Pancreas (tissue), 10 donors: ENCODE measurements around the gene TYK2. TPM values are rescaled to one million over a fixed set of nuclear protein-coding genes. Genes with fewer than 3 reads are reported as not detected.
"Not testable (repeated sequence)": the region's sequence is repeated elsewhere in the genome, so short reads cannot be mapped to it uniquely, and the experiment has no call there.

Experiments
- ATAC-seq, 4 donors: fragments of 200-7000 bp; cut with Tn5 transposase; one replicate each; pipeline versions ENCODE4 v1.8.0 to v1.9.1; 2020; ENCODE audit warnings: mild to moderate bottlenecking in 4 of 4, moderate library complexity in 4 of 4
- DNase-seq, 6 donors: peaks; one replicate each; pipeline ENCODE4 v3.0.0-alpha.2; 2020
- FAIRE-seq: peaks from 2 replicates; lab custom pipeline; 2012; peaks lifted over from hg19 to GRCh38; lab: Jason Lieb, UNC
- H3K27ac ChIP-seq, 4 donors: fragments of 200-600 bp; sonication (generic); 1 replicate in 3 of 4; 2 replicates in 1 of 4; pipeline versions ENCODE4 v1.5.0 to v1.8.0; 2020
- H3K27me3 ChIP-seq, 4 donors: fragments of 200-600 bp; one replicate each; pipeline ENCODE4 v1.8.0; 2021
- H3K36me3 ChIP-seq, 3 donors: fragments of 200-600 bp; sonication (generic) in 1 of 3; one replicate each; pipeline versions ENCODE4 v1.5.0 to v1.8.0; 2020 to 2021
- H3K4me1 ChIP-seq, 3 donors: fragments of 200-600 bp; one replicate each; pipeline ENCODE4 v1.8.0; 2021
- H3K4me3 ChIP-seq, 4 donors: fragments of 200-600 bp; sonication (generic) in 2 of 4; one replicate each; pipeline versions ENCODE4 v1.5.0 to v1.8.0; 2020 to 2021
- H3K9me3 ChIP-seq, 4 donors: fragments of 200-600 bp; one replicate each; pipeline ENCODE4 v1.8.0; 2021
- CTCF ChIP-seq, 4 donors: fragments of 200-600 bp; sonication (generic) in 3 of 4; IDR thresholded peaks; one replicate each; pipeline versions ENCODE4 v1.5.0 to v1.8.0; 2021; ENCODE audit warnings: antibody characterized with exemption in 4 of 4
- WGBS, 2 donors: extraction: QIAGEN DNeasy Blood & Tissue Kit; methylation state at CpG; one replicate each; pipeline ENCODE4 v1.1.7; 2013; 5-methylcytosine and 5-hydroxymethylcytosine counted together
- intact Hi-C, 3 donors: fragments of 100-400 bp; cut with DNase I; formaldehyde crosslinking; loops; one replicate each; pipeline versions ENCODE4 v1.11.1 to v1.14.2; 2022
- polyA plus RNA-seq, 2 donors: library from polyadenylated mRNA; stranded (reverse); fragments of 200-250 nt; gene quantifications; one replicate each; pipeline ENCODE4 v1.2.3, GENCODE V29; 2013
- total RNA-seq, 6 donors: library from RNA; stranded (reverse); fragmentation: NEBNext Ultra II Directional in 4 of 6; extraction: Animal tissue kit (Norgen Biotek cat#: 25700) in 4 of 6; gene quantifications; one replicate each; pipeline versions ENCODE4 v1.2.1 to v1.2.4, GENCODE V29; 2021 to 2023
- donor health status: healthy with polysubstance abuse.
- donor health status: DM: no; HTN: no; CAD: no; lungs with moderate emphysema.
- donor health status: DM: no; HTN: no; CAD: no.
- donor health status: control.
- donor health status: control.
- donor health status: Bipolar disorder and iron deficiency.
- donor health status: DM: yes; HTN: yes; CAD: no.
- donor health status: DM: no; HTN: no; CAD: no.
- donor health status: DM: no; HTN: no; CAD: no.
- donor health status: DM: yes; HTN: yes; CAD: no.

TYK2 gene
- total and polyA plus RNA-seq, 8 donors, result 42.5 to 302 (median 57.6) TPM

- Histone ChIP-seq H3K9me3 (no peaks in the 10 kb centered on the region), H3K27me3 (no peaks in the 10 kb centered on the region), H3K4me1 (no peaks in the 10 kb centered on the region), H3K4me3 (no peak overlapping the region), H3K36me3 (peaks cover 4 to 29% (median 18%) of the 10 kb centered on the region in 3 donors), H3K27ac (no peak overlapping the region)
- TF ChIP-seq CTCF (IDR thresholded peaks at IDR 0.05), result no peak
- WGBS, 2 donors, result 96 to 97% methylated on average over 15 of the region's 15 CpGs
- intact Hi-C loops, result no loop called here
- FAIRE-seq (no peak), ATAC-seq (no peak), DNase-seq (no peak)
Observed at GRCh38 chr19:10368101-10368803, 12.1 kb downstream of the TYK2 start.

DNA sequence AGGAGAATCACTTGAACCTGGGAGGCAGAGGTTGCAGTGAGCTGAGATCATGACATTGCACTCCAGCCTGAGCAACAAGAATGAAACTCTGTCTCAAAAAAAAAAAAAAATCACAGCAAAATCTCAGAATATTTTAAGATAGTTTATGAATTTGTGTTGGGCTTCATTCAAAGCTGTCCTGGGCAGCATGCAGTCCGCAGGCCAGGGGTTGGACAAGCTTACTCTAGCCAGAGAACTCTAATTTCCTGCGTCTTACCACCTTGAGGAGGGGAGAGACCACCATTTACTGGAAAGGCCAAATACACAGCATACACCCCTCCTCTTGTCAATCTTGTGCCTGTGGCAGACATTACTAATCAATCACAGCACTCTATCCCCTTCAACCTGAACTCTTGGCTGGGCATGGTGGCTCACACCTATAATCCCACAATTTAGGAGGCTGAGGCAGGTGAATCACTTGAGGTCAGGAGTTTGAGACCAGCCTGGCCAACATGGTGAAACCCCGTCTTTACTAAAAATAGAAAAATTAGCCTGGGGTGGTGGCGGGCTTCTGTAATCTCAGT, 13.3 kb downstream of the TYK2 start:
- H3K27ac ChIP-seq, DNase-seq, H3K4me1 ChIP-seq, H3K9me3 ChIP-seq, H3K27me3 ChIP-seq, ATAC-seq, H3K4me3 ChIP-seq, FAIRE-seq, intact Hi-C loops: not testable (repeated sequence)
- peaks cover 4 to 32% (median 18%) of the 10 kb centered on the region in 3 donors for H3K36me3 ChIP-seq
- WGBS, 2 donors, result 95 to 99% methylated on average over 4 of the region's 4 CpGs

DNA sequence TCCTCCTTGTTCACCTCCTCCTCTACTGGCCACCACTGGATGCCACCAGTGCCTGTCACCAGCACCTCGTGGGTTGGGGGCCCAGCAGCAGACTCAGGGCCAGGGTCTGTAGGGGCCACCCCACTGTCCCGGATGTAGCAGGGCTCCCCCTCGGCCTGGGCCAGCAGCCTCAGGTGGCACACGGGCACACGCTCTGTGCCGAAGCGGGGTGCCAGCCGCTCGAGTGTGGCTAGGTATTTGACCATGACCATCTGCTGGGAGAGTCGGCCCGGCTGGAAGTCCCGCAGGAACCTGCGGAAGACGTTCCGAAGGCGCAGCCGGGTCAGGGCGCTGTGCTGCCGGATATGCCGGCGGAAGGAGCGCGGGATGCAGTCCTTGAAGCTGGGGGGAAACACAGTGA, 14.9 kb downstream of the TYK2 start:
- H3K27ac ChIP-seq, result no peak overlapping the region
- H3K27me3 ChIP-seq, result no peaks in the 10 kb centered on the region
- DNase-seq, result no peak
- H3K36me3 ChIP-seq, result peaks cover 4 to 36% (median 18%) of the 10 kb centered on the region in 3 donors
- no peak overlapping the region for H3K4me3 ChIP-seq
- 94 to 96% methylated on average over 23 of the region's 23 CpGs for WGBS, 2 donors
- no peaks in the 10 kb centered on the region for H3K4me1 ChIP-seq
- no peak for FAIRE-seq
- no peak for ATAC-seq
- intact Hi-C loops, result no loop called here
- TF ChIP-seq CTCF (IDR thresholded peaks at IDR 0.05), result no peak
- H3K9me3 ChIP-seq, result no peaks in the 10 kb centered on the region

DNA sequence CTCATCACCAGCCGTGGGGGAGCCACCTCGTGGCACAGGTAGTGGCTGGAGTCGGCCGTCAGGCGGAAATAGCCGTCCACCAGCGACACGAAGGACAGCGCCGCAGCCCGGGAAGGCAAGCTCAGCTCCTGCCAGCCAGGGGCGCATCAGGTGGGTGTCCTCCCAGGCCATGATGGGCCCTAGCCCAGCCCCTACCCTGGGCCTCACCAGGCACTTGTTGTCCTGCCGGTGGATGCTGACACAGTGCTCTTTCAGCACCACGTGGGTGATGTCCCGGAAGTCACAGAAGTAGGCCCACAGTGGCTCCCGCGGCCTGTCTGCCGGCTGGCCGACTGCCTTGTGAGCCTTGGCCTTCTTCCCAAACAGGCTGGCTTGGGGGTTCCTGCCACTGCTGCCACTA, 15.7 kb downstream of the TYK2 start:
- no peaks in the 10 kb centered on the region for H3K27me3 ChIP-seq
- FAIRE-seq, result no peak
- H3K9me3 ChIP-seq, result no peaks in the 10 kb centered on the region
- intact Hi-C loops, result no loop called here
- H3K4me3 ChIP-seq, result no peak overlapping the region
- 86 to 90% methylated on average over 17 to 19 of the region's 19 CpGs for WGBS, 2 donors
- no peaks in the 10 kb centered on the region for H3K4me1 ChIP-seq
- no peak overlapping the region for H3K27ac ChIP-seq
- peak in 1 of 6 donors; percentile 59 for DNase-seq
- peaks cover 4 to 36% (median 18%) of the 10 kb centered on the region in 3 donors for H3K36me3 ChIP-seq
- peak in 1 of 4 donors; percentile 8 for ATAC-seq
- no peak for TF ChIP-seq CTCF (IDR thresholded peaks at IDR 0.05)

- no peaks in the 10 kb centered on the region for H3K9me3 ChIP-seq
- no peak overlapping the region for H3K27ac ChIP-seq
- H3K36me3 ChIP-seq, result peaks cover 4 to 41% (median 18%) of the 10 kb centered on the region in 3 donors
- WGBS, 2 donors, result 91 to 96% methylated on average over 12 of the region's 12 CpGs
- H3K27me3 ChIP-seq, result no peaks in the 10 kb centered on the region
- H3K4me3 ChIP-seq, result no peak overlapping the region
- DNase-seq, result no peak
- no peak for FAIRE-seq
- ATAC-seq, result no peak
- TF ChIP-seq CTCF (IDR thresholded peaks at IDR 0.05), result no peak
- no peaks in the 10 kb centered on the region for H3K4me1 ChIP-seq
- intact Hi-C loops, result no loop called here
Observed at GRCh38 chr19:10363789-10364281, 16.5 kb downstream of the TYK2 start.
